Measurements from ENCODE around the gene GLI2. TPM values are rescaled to one million over a fixed set of nuclear protein-coding genes. Genes with fewer than 3 reads are reported as not detected.

Gene GLI2
- total RNA-seq, 3 donors from 2014 or later (not counting 1 experiment from before 2014, with no cell fraction given) = not detected

DNA sequence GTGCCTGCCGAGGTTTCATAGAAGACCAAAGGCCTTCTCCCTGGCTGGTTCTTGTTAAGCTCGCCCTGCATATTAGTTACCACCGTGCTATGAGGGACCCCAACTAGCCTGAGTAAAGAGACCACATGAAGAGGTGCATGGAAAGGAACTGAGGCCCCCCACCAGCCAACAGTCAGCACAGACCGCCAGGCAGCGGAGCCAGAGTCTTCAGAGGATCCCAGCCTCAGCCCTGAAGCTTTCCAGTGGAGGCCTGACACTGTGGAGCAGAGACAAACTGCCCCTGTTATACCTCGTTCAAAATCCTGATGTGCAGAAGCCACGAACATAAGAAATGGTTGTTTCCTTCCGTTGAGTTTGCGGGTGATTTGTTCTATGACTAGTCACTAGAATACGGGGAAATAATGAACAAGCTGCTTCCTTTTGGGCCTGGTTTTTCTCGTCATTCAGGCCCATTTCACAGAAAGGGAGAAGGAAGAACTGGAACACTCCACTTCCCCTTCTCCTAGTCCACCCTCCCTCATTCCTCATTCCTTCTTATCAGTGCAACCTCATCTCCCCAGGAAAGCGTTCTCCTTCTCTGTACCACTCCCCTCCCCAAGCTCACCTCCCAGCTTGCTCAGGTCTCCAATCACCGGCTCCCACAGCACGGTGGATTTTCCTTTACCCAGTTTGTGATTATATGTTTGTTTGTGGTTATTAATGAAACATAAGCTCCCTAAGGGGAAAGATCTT is 3.0 kb upstream of the GLI2 start:
- ATAC-seq = no peak
- H3K4me1 ChIP-seq (ENCODE audit: control insufficient read depth, insufficient read depth, low read length) = peaks cover 4% of the 10 kb centered on the region
- H3K36me3 ChIP-seq (ENCODE audit: control insufficient read depth, insufficient read depth, low read length) = no peaks in the 10 kb centered on the region
- Mint-ChIP-seq H3K27me3 (ENCODE audit: low read depth in 2 of 2) (peaks cover 27 to 32% of the 10 kb centered on the region in 2 donors), H3K9me3 (no peaks in the 10 kb centered on the region), H3K4me1 (no peaks in the 10 kb centered on the region), H3K4me3 (no peak overlapping the region), H3K27ac (no peak overlapping the region), H3K36me3 (no peaks in the 10 kb centered on the region)
- H3K4me3 ChIP-seq (ENCODE audit: low read length) = no peak overlapping the region
- H3K27ac ChIP-seq (ENCODE audit: low read length) = no peak overlapping the region
- TF ChIP-seq, protein P1, sequence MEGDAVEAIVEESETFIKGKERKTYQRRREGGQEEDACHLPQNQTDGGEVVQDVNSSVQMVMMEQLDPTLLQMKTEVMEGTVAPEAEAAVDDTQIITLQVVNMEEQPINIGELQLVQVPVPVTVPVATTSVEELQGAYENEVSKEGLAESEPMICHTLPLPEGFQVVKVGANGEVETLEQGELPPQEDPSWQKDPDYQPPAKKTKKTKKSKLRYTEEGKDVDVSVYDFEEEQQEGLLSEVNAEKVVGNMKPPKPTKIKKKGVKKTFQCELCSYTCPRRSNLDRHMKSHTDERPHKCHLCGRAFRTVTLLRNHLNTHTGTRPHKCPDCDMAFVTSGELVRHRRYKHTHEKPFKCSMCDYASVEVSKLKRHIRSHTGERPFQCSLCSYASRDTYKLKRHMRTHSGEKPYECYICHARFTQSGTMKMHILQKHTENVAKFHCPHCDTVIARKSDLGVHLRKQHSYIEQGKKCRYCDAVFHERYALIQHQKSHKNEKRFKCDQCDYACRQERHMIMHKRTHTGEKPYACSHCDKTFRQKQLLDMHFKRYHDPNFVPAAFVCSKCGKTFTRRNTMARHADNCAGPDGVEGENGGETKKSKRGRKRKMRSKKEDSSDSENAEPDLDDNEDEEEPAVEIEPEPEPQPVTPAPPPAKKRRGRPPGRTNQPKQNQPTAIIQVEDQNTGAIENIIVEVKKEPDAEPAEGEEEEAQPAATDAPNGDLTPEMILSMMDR (IDR thresholded peaks at IDR 0.05) = no peak
- no peaks in the 10 kb centered on the region for H3K9me3 ChIP-seq (ENCODE audit: control insufficient read depth, insufficient read depth, low read length)
- intact Hi-C loops (cut with micrococcal nuclease) = no loop called here
- 41% methylated on average over 12 of the region's 14 CpGs for WGBS (ENCODE audit: insufficient coverage)
- H3K27me3 ChIP-seq (ENCODE audit: control insufficient read depth, insufficient read depth, low read length) = peaks cover 9% of the 10 kb centered on the region
- DNase-seq = no peak

DNA sequence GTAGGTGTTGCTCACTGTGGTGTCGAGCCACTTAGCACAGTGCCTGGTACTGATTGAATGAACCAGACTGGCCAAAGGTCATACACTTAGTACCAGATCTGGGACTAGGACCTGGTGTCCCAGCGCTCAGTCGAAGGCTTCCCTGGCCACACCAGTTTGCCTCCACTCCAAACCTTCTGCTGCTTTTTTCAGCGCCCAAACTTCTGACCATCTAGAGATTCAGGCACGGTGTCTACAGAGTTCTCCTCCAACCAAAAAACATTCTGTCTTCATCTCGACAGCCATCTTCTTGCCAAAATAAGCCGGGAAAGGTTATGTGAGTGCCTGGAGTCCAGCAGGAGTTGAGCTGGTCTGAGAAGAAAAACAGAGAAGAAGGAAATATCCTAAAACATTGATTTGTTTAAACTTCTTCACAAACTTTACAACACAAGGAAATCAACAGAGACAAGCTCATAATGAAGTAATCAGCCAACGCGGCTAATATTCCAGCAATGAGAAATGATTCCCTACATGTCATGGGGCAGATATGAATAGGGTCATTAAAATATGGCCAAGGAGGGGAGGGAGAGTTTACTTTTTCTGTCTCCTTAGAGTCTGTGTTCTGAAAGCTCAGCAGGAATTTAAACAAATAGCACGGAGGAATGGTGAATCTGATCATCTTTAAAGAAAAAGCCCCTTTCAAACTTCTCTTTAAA is 2.3 kb upstream of the GLI2 start:
- TF ChIP-seq, protein P1 (IDR thresholded peaks at IDR 0.05) = no peak
- no peak overlapping the region for H3K27ac ChIP-seq (ENCODE audit: low read length)
- no peaks in the 10 kb centered on the region for H3K9me3 ChIP-seq (ENCODE audit: control insufficient read depth, insufficient read depth, low read length)
- Mint-ChIP-seq H3K36me3 (no peaks in the 10 kb centered on the region), H3K4me1 (no peaks in the 10 kb centered on the region), H3K27me3 (ENCODE audit: low read depth in 2 of 2) (peaks cover 34 to 38% of the 10 kb centered on the region in 2 donors), H3K4me3 (no peak overlapping the region), H3K27ac (no peak overlapping the region), H3K9me3 (no peaks in the 10 kb centered on the region)
- no peak for DNase-seq
- WGBS (ENCODE audit: insufficient coverage) = 84% methylated on average over 9 of the region's 10 CpGs
- no peak for ATAC-seq
- H3K27me3 ChIP-seq (ENCODE audit: control insufficient read depth, insufficient read depth, low read length) = peaks cover 11% of the 10 kb centered on the region
- H3K36me3 ChIP-seq (ENCODE audit: control insufficient read depth, insufficient read depth, low read length) = no peaks in the 10 kb centered on the region
- peaks cover 4% of the 10 kb centered on the region for H3K4me1 ChIP-seq (ENCODE audit: control insufficient read depth, insufficient read depth, low read length)
- no peak overlapping the region for H3K4me3 ChIP-seq (ENCODE audit: low read length)
- intact Hi-C loops (cut with micrococcal nuclease) = no loop called here

DNA sequence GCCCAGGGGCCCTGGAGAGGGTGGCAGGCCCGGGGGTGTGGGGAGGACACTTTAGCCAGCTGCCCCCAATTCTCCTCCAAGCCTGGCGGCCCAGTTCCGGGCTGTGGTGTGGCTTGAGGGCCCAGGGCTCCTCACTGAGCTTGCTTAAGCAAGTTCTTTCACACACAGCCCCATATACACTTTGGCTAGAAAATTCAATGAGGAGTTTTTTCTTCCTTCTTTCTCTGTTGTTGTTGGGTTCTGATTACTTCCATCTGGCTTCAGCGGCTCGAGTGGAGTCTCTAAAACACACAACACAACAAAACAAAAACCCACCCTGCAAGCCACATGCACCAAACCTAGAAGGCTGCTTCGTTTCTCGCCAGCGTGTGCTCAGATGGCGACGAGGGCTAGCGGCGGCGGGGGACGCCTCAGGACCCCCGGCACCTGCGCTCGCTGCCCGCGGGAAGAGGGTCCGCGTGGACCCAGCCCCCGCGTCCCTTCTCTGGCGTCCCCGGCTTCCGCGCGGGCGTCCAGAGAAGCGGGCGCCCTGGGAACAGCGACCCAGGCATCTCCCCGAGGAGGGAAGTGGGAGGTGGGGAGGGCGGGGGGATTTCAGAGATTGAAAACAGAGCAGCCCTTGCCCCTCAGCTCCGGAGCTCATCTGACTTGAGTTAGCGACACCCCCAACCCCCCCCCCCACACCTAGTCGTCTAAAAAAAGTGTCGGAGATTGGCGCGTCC is 577 bp upstream of the GLI2 start:
- H3K27ac ChIP-seq (ENCODE audit: low read length) = no peak overlapping the region
- H3K36me3 ChIP-seq (ENCODE audit: control insufficient read depth, insufficient read depth, low read length) = no peaks in the 10 kb centered on the region
- no peak overlapping the region for H3K4me3 Mint-ChIP-seq
- peaks cover 4% of the 10 kb centered on the region for H3K4me1 ChIP-seq (ENCODE audit: control insufficient read depth, insufficient read depth, low read length)
- no peaks in the 10 kb centered on the region for H3K4me1 Mint-ChIP-seq
- 20% methylated on average over 36 of the region's 40 CpGs for WGBS (ENCODE audit: insufficient coverage)
- no peak overlapping the region for H3K27ac Mint-ChIP-seq
- DNase-seq = no peak
- no peak for ATAC-seq
- intact Hi-C loops (cut with micrococcal nuclease) = no loop called here
- no peak overlapping the region for H3K4me3 ChIP-seq (ENCODE audit: low read length)
- peaks cover 45 to 51% of the 10 kb centered on the region in 2 donors for H3K27me3 Mint-ChIP-seq (ENCODE audit: low read depth in 2 of 2)
- TF ChIP-seq, protein P1 (IDR thresholded peaks at IDR 0.05) = no peak
- no peaks in the 10 kb centered on the region for H3K9me3 ChIP-seq (ENCODE audit: control insufficient read depth, insufficient read depth, low read length)
- H3K9me3 Mint-ChIP-seq = no peaks in the 10 kb centered on the region
- H3K36me3 Mint-ChIP-seq = no peaks in the 10 kb centered on the region
- H3K27me3 ChIP-seq (ENCODE audit: control insufficient read depth, insufficient read depth, low read length) = peaks cover 19% of the 10 kb centered on the region

Measured in natural killer cell (primary cell).